NOMO-1 treated with dmso at 0.1 percent for 144 hours (cell line): Measurements from ENCODE around the gene FRS2.
"Not testable (repeated sequence)": the region's sequence is repeated elsewhere in the genome, so short reads cannot be mapped to it uniquely, and the experiment has no call there.

ENCODE experiments used
- DNase-seq: peaks from one replicate; lab custom pipeline; 2025; ENCODE audit not compliant: unreplicated experiment; lab: John Stamatoyannopoulos, UW

Gene FRS2, protein sequence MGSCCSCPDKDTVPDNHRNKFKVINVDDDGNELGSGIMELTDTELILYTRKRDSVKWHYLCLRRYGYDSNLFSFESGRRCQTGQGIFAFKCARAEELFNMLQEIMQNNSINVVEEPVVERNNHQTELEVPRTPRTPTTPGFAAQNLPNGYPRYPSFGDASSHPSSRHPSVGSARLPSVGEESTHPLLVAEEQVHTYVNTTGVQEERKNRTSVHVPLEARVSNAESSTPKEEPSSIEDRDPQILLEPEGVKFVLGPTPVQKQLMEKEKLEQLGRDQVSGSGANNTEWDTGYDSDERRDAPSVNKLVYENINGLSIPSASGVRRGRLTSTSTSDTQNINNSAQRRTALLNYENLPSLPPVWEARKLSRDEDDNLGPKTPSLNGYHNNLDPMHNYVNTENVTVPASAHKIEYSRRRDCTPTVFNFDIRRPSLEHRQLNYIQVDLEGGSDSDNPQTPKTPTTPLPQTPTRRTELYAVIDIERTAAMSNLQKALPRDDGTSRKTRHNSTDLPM

DNA sequence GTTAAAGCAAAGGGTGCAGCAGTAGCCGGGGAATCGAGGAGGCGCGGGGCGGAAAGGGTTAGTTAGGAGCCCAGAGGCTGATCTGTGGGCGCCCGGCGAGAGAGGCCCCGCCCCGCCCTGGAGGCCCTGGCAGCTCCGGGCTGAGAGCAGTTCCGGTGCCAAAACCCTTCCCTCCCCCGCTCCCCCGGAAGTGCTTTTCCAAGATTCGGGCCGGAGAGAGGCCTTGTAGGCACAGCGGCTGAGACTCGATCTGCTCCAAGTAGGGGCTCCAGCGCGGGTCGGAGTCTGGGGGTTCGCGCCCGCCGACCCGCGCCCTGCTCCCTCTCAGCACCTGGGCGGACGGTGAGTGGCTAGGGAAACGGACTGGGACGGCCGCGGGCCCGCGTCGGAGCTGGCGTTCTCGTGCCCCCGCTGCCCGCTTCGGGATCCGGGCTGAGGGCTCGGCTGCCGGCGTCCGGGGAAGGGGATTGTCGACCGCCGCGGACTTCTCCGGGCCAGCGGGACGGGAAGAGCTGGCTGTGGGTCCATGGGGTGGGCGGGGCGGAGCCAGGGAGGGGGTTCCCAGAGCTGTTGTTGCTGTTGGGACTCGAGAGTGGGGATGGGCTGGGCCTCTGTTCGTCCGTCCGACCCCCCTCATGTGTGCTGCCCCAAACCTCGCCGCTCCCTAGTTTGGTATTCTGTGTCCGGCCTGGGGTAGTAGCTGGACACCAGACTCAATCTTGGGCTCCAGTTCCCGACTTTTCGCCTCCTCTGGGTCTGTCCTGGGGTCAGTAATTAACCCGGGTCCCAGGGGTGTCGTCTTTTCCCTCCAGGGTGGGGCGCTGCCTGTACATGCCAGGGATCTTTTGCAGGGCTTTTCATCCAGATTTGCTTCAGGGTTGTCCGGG is at the start of gene FRS2:
Gene FRS2 (plus strand): TSS at position 200 of the 887 bp plus-strand sequence. CDS start 98,643 bp downstream, outside the sequence.
- peak; percentile 88 for DNase-seq

DNA sequence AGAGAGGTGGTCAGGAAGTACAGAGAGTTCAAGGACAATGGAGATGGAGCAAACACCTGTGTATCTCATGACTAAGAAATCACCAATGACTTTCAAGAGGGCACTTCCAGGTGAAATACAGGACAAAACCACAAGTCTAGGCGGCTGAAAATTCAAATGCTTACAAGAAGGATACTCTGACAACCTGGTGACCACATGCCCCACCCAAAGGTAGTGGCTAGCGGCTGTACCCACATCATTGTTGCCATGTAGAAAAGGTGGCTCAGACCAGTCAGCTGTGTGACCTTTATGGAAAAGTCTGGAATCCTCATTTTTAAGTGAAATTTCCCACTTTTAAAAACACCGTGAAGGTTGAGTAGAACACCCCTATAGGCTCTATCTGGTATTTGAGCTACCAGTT is 48.6 kb upstream of the FRS2 start:
- DNase-seq, result no peak

DNA sequence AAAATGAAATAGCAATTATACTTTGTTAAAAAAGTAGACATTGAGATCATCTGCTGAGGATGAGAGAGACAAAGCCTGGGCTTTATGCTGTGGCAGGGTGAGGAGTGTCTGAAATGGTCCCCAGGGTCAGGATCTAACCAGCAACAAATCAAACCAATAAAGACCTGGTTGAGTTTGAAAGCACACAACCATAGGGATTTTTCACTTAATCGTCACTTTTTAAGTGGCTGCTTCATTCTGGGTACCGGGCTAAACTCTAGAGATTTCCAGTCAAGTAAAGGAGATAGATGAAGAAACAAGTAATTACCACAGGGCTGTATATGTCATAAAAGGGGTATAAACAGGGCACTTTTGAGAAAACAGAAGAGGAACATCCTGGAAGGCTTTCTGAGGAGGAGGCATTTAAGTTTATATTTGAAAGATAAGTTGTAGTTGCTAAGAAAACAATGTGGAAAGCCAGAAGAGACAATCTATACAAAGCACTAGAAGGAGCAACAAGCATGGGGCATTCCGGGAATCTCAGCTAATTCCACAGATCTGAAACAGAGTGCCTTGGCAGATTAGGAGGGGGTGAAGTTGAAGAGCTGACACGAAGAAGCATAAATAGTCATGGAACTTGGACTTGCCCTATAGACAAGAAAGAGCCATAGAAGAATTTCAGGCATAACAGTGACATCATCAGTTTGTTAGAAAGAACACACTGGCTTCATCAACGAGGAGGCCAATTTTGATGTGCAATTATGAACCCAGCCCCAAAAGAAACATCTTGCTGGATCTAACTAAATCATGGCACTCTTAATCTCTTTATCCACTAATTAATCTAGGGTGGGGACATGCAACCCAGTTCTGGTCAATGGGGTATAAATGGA is 46.9 kb upstream of the FRS2 start:
- DNase-seq, result no peak

DNA sequence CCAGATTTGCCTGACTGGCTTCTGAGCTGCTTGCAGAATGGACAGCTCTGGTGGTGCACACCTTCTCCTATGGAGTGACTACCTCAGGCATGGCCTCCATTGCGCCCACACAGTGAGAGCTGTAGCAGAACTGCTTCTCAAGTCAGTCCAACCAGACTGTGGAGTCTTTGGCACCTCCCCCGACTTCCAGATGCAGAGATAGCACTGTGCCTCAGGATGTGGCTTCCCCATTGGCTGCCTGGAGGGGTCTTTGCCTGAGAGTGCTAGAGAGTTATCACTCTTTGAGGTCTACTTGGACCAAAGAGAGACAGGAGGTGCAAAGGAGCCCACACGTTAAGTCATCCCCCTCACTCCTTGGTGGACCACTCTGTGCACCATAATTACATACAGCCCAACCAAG is 44.8 kb upstream of the FRS2 start:
- no peak for DNase-seq

DNA sequence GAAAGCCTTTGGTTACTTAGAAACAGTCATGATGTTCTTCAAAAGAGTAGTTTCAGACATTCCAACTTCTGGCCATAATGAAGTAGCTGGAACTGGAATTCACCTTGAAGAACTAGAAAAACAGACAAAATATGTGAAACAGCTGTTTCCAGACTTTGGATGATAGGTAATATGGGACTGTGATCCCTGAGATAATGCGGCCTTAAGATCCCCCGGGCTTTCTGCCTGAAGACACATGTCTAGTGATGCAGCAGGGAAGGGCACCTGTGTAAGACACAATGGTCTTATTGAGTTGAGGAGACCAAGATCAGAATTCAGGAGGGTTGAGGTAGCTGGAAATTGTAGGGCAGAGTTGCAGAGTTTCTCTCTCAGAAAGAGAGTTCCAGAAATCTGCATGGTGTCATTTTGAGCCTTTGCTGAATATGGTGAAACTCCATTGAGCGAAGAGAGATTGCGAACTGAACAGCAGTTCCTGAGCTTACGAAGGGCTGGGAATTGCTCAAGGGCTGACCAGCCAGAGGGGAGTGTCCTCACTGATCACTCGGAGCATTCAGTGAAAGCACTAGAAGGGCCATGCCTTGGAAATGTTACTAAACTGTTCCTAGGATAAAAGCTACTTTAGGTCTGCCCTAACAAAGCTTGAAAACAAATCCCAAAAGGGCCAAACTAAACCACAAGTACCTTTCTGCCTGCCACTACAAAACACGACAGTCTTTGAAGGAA is 41.7 kb upstream of the FRS2 start:
- no peak for DNase-seq

DNA sequence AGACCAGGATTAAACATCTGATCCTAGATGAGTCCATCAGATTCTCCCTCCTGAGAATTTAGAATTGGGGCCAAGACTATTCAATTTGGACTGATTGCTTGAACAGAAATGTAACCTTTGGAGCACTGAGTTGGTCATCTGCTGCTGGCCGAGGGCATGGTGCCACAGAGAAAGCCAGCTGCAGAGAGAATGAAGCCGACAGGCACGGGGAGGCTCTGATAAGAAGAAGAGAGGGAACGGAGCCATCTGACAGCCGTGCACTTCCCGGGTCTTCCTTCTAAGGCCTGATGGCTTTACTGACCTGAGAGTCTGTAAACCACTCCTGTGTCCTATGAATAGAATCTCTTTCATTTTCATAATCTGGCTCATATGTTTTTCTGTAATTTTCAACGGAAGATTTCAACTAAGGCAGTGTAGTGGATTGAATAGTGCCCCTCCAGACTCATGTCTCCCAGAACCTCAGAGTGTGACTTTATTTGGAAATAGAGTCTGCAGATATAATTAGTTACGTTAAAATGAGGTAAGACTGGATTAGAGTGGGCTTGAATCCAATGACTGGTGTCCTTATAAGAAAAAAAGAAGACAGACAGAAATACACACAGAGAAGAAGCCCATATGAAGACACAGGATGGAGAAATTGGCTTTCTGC is 39.1 kb upstream of the FRS2 start:
- DNase-seq, result no peak

DNA sequence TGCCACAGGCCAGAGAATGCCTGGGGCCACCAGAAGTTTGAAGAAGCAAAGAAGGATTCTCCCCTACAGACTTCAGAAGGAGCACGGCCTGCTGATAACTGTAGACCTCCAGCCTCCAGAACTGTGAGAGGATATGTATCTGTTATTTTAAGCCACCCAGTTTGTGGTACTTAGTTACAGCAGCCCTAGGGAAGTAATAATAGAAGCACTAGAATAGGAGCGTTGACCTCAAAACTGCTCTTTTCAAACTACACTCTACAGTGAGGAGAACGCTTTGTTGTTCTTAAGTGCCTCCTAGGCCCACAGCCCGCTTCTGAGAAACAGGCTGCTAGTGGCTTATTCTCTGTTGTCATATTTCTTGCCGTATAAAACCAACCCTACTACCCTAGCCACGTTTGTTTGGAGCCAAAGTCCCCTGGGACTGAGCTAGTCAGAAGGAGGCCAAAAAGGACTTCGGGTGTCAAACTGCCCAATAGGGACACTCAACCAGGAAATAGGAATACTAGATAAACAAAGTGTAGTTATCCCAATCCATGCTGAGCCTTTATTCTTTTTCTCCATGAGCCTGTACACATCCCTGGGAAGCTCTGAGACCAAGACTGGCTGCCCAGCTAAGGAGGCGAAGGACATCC is 38.5 kb upstream of the FRS2 start:
- no peak for DNase-seq

DNA sequence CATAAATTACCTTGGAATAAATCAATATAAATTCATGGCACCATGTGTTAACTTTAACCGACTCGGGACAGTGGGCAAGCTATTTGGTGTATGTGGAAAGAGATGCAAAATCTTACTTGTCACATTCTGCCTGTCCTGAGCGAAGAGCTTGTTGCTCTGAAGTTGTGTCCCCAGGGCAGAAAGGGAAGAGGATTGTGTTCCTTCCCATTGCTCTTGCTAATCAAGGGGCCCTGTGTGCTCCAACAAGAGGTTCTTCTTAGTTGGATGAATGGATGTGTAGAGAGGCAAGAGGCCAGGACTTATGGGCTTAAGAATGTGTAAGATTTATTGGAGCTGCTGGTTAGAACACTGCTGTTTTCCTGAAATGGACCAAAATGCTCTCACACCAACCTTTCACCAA is 36.5 kb upstream of the FRS2 start:
- no peak for DNase-seq

DNA sequence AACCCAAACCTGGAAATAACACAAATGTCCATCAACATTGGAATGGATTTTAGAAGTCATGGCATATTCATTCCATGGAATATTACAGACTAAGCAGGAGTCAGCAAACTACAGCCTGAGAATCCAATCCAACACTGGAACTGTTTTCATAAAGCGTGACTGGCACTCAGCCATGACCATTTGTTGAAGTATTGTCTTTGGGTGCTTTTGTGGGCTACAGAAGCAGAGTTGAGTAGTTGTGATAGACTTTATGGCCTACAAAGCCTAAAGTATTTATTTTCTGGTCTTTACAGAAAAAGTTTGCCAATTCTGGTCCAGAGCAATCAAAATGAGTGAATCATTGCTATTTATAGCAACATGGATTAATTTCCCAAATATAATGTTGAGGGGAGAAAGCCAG is 34.5 kb upstream of the FRS2 start:
- no peak for DNase-seq

DNA sequence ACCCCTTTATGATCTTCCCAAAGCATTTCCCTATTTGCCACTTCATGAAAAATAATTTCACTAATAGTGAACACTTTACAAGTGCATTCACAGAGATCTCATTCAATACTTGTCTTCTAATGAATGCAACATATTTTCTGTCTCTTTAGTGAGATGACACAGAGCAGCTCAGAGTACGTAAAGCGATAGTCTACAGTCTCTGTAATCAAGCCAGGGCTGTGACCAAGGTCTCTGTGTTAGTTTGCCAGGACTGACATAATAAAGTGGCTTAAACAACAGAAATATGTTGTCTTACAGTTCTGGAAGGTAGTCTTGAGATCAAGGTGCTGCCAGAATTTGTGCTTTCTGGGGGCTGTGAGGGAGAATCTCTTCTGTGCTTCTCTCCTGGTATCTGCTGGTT is 33.1 kb upstream of the FRS2 start:
- no peak for DNase-seq

DNA sequence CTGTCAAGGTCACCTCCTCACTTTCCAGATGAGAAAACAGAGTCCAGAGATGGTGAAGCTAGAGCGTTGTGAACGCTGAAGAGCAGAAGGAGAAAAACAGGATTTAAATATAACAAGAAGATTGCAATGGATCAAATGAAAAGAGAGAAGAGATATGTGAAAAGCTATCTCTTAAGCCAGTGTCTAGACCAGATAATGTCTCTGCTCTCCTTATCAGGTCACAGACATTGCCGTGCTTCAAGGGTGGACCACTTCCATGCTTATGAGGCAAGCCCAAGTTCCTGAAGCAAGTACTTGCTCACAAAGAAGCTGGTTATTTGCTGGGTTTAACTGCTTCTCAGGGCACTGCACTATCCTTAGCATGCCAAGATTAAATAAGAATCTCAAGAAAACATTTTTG is 31.6 kb upstream of the FRS2 start:
- DNase-seq, result no peak

DNA sequence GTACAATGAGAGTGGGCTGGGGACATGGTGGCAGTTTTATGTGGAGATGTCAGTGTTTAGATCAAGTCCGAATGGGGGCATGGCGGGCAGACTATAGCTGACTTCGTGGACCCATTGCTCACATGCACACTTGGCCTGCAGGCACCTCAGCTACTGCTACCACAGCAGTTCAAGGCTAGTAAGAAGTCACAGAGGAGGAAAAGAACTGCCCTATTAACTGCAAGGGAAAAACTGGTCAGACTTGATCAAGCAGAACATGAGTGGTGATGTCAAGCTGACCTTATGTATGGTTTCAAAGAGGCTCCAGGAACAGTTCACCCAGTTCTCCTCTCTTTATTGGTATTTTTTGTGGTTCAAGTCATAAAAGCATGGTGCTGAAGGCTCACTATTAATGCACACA is 30.2 kb upstream of the FRS2 start:
- DNase-seq, result no peak

DNA sequence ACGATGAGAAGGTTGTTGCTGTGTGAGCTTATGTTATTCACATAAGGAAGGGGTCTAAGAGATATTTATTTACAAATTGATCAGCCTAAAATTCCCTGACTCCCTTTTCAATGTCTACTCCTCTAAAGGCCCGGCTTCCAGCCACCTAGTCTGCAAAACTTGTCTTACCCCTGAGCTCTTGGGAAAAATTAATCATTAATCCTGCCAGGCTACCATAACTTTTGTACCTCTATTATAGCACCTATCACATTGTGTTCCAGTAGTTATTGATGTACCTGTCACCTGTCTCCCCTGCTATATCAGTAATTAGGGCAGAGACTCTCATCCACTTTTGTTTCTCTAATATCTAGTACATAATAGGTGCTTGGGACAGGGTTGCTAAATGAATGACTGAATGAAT is 29.3 kb upstream of the FRS2 start:
- no peak for DNase-seq

DNA sequence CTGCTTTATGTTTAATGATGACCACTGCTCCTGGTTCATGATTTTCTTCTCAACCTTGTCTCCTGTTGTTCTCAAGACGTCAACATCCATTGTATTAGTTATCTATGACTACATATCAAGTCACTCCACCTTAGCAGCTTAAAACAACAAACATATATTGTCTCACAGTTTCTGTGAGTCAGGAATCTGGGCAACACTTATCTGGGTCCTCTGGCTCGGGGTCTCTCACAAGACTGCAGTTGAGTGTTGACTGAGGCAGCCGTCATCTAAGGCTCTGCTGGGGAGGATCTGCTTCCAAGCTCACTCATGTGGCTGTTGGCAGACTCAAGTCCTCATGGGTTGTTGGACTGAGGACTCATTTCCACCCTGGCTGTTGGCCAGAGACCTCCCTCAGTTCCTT is 27.3 kb upstream of the FRS2 start:
- DNase-seq, result no peak

DNA sequence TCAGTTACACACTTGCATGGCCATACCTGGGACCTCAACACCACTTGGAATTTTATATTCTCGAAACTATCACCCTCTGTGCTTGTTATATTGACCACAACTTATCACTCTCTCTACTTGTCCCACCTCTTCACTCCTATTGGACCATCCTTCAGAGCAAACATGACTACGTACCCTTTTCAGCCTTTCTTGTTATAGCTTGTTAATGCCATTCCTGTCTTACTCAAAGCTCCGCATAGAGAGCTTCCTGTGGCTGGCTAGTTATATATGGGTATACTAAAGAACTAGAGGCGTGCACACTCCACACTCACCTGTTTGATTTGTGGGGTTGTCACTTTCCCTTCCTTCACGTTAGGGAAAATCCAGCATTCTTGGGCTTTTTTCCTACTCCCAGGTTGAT is 26.3 kb upstream of the FRS2 start:
- no peak for DNase-seq

DNA sequence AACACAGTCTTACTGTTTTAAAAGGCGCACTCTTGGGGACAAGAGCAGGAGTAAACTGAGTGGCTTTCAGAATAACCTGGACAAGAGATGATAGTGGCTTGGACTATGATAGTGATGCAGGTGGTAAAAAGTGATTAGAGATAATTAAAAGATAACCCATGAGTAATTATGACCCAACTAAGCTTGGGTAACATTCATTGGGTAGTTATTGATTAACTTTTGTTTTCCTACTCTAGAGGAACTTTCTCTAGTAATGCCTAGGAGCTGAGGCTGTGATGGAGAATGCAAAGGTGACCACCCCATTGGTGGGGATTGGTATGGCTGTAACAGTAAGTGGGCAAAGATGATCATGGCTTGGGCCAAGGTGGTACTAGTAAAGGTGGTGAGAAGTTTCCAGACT is 22.3 kb upstream of the FRS2 start:
- no peak for DNase-seq

DNA sequence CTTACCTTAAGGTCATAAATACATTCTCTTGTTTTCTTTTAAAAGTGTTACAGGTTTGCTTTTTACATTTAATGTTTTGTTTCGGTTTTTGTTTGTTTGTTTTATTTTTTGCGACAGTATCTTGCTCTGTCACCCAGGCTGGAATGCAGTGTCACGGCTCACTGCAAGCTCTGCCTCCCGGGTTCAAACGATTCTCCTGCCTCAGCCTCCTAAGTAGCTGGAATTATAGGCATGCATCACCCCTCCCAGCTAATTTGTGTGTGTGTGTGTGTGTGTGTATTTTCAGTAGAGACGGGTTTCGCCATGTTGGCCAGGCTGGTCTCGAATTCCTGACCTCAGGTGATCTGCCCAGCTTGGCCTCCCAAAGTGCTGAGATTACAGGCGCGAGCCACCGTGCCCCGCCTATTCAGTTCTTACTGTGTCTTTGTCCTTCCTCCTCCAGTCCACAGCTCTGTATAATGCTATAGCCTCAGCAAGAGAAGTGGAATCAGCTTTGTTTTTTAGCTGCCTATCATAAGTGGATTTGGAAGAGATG is 17.5 kb upstream of the FRS2 start:
- DNase-seq, result not testable (repeated sequence)

DNA sequence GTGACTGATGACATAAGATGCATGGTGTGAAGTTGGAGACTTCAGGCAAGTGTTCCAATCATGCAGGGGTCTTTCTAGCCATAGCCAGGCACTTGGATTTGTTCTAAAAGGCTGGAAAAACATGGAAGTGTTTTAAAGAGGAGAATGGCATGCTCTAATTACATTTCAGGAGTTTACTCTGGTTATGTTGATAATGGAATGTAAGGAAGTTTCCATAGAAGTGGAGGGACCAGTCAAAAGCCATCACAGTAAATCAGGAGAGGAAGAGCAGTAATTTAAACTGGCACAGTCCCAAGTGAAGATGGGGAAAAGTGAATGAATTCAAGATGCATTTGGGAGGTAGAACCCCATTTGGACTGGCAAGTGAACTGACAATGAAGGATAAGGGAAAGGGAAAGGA is 13.9 kb upstream of the FRS2 start:
- no peak for DNase-seq

DNA sequence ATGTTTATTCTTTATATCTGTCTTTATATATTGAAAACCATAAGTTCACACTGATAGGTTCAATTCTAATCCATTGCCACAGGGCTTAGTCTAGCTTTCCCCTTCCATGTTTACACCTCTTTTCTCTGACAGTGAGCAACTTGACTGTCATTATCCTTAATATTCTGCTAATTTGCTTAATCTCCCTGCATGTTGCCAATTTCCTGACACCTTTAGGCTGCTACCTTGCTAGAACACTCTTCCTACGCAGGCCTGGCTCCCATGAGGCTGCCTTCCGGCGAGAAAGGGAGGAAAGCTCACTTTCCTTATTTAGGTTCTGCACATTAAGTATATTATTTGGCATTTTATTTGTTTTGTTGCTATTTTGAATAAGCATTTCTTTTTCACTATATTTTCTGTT is 12.8 kb upstream of the FRS2 start:
- DNase-seq, result no peak
